NB4 (cell line): Measurements from ENCODE around the gene NCBP1.

Source experiments
- CTCF ChIP-seq: IDR thresholded peaks from one replicate; pipeline ENCODE4 v1.5.1; 2012; ENCODE audit warnings: low read depth, low read length
- POLR2A ChIP-seq: IDR thresholded peaks from 2 replicates; pipeline ENCODE4 v1.6.1; 2011; ENCODE audit warnings: mild to moderate bottlenecking; ENCODE audit not compliant: insufficient read length; ENCODE audit errors: extremely low read depth

GRCh38 chr9:97688654-97689053 lies 55.0 kb downstream of the NCBP1 start:
- no peak for TF ChIP-seq CTCF
- no peak for TF ChIP-seq POLR2A
